PC-9 (cell line): ENCODE results near the gene RRAS. TPM values are rescaled to one million over a fixed set of nuclear protein-coding genes. Genes with fewer than 3 reads are reported as not detected.

Experiments used
- BruUV-seq: library from RNA; stranded (reverse); fragments of 400-500 nt; replicated peaks from 2 replicates; lab custom pipeline; 2021; lab: Mats Ljungman, UMichigan
- CTCF ChIA-PET: fragments of 300-600 bp; sonication (Branson Sonifier 250); formaldehyde crosslinking; loops from one replicate; lab custom pipeline; 2022; ENCODE audit warnings: antibody characterized with exemption; lab: Charles Lee
- POLR2A ChIA-PET: fragments of 300-600 bp; sonication (Branson Sonifier 250); formaldehyde crosslinking; loops from one replicate; lab custom pipeline; 2022; ENCODE audit warnings: antibody characterized with exemption; ENCODE audit not compliant: unreplicated experiment; lab: Charles Lee
- DNase-seq, 2 experiments: peaks; one replicate each; pipeline versions ENCODE4 v3.0.0 to v3.0.0-alpha.2; 2015 to 2022; ENCODE audit warnings: mixed read lengths in 1 of 2
- H2AFZ ChIP-seq: fragments of 200-600 bp; sonication (generic); 2 replicates; pipeline ENCODE4 v1.8.1; 2017; ENCODE audit warnings: antibody characterized with exemption
- H3F3A ChIP-seq: fragments of 200-600 bp; sonication (generic); 2 replicates; pipeline ENCODE4 v1.8.1; 2017; ENCODE audit warnings: antibody characterized with exemption, mild to moderate bottlenecking, low read depth; ENCODE audit not compliant: insufficient read depth
- H3K27ac ChIP-seq: fragments of 200-600 bp; sonication (generic); 2 replicates; pipeline ENCODE4 v1.6.1; 2016; ENCODE audit warnings: mixed run types
- H3K27me3 ChIP-seq: fragments of 200-600 bp; sonication (generic); 2 replicates; pipeline ENCODE4 v1.6.1; 2016; ENCODE audit warnings: low read depth, mixed run types; ENCODE audit not compliant: insufficient read depth
- H3K36me3 ChIP-seq: fragments of 200-600 bp; sonication (generic); 2 replicates; pipeline ENCODE4 v1.6.1; 2016; ENCODE audit warnings: low read depth, mixed run types
- H3K4me1 ChIP-seq: fragments of 200-600 bp; sonication (generic); replicated peaks from 2 replicates; pipeline ENCODE4 v1.6.1; 2016; ENCODE audit warnings: mixed run types; ENCODE audit not compliant: insufficient read depth
- H3K4me2 ChIP-seq: fragments of 200-600 bp; sonication (generic); 2 replicates; pipeline ENCODE4 v1.6.1; 2017; ENCODE audit warnings: mixed run types
- H3K4me3 ChIP-seq: fragments of 200-600 bp; sonication (generic); 2 replicates; pipeline ENCODE4 v1.6.1; 2016; ENCODE audit warnings: mixed run types
- H3K79me2 ChIP-seq: fragments of 200-600 bp; sonication (generic); 2 replicates; pipeline ENCODE4 v1.6.1; 2017; ENCODE audit warnings: low read depth, mixed run types
- H3K9me2 ChIP-seq: fragments of 200-600 bp; sonication (generic); 2 replicates; pipeline ENCODE4 v1.8.1; 2017; ENCODE audit warnings: mild to moderate bottlenecking; ENCODE audit not compliant: insufficient read depth
- H3K9me3 ChIP-seq: fragments of 200-600 bp; sonication (generic); 2 replicates; pipeline ENCODE4 v1.8.1; 2016; ENCODE audit warnings: low read depth; ENCODE audit not compliant: insufficient read depth
- H4K20me1 ChIP-seq: fragments of 200-600 bp; sonication (generic); 2 replicates; pipeline ENCODE4 v1.8.1; 2017; ENCODE audit not compliant: insufficient read depth
- CTCF ChIP-seq: fragments of 200-600 bp; sonication (generic); conservative IDR thresholded peaks from 2 replicates; pipeline ENCODE4 v1.6.1; 2017; ENCODE audit warnings: mixed run types, antibody characterized with exemption, mild to moderate bottlenecking, moderate library complexity
- EZH2 ChIP-seq: fragments of 200-600 bp; sonication (generic); IDR thresholded peaks from 2 replicates; pipeline ENCODE4 v1.8.0; 2017; ENCODE audit warnings: antibody characterized with exemption, low read depth
- intact Hi-C: fragments of 100-400 bp; cut with micrococcal nuclease; formaldehyde crosslinking; loops from one replicate; pipeline ENCODE4 v1.10.0; 2022; ENCODE audit not compliant: unreplicated experiment
- total RNA-seq: library from RNA; stranded (reverse); gene quantifications from 2 replicates; pipeline ENCODE4 v1.2.3, GENCODE V29; 2021

RRAS gene
- total RNA-seq, 1 experiment from 2014 or later, result 36.6 TPM

- H3K9me3 ChIP-seq, result no peaks in the 10 kb centered on the region
- H3K4me1 ChIP-seq, result peaks cover 21% of the 10 kb centered on the region
- peak overlapping the region; percentile 99 for H3K4me3 ChIP-seq
- H3K27ac ChIP-seq, result no peak overlapping the region
- ChIA-PET POLR2A (interaction anchor here (0.6 to 0.7 kb wide), 2 partner anchors 223 to 275 kb away, joined by 3 read pairs; no protein-coding TSS in a partner anchor), CTCF (interaction anchor here (0.6 to 0.7 kb wide), 4 partner anchors 21 to 188 kb away, joined by 7 to 17 read pairs (median 8); partner anchors contain the start of gene PNKP)
- BruUV-seq, result no TSS peak
- H2AFZ ChIP-seq, result no peak overlapping the region
- no peaks in the 10 kb centered on the region for H3K27me3 ChIP-seq
- peak in 1 of 2 experiments; percentile 55 for DNase-seq
- peak overlapping the region; percentile 97 for H3K4me2 ChIP-seq
- no peaks in the 10 kb centered on the region for H3K9me2 ChIP-seq
- peaks cover 68% of the 10 kb centered on the region for H3K79me2 ChIP-seq
- peaks cover 65% of the 10 kb centered on the region for H3F3A ChIP-seq
- H4K20me1 ChIP-seq, result peaks cover 65% of the 10 kb centered on the region
- intact Hi-C loops, result loop anchor here (1.0 to 5.0 kb wide), 4 partner anchors 88 to 287 kb away; partner anchors contain the start of gene AP2A1
- H3K36me3 ChIP-seq, result peaks cover 29% of the 10 kb centered on the region
- TF ChIP-seq EZH2 (no peak), CTCF (0 out of 2 replicates have a peak, but pooled peaks have one; percentile 9)
Observed at GRCh38 chr19:49678985-49679770, 39.2 kb upstream of the RRAS start.

- peak overlapping the region; percentile 99 for H3K4me3 ChIP-seq
- peaks cover 54% of the 10 kb centered on the region for H4K20me1 ChIP-seq
- peaks cover 59% of the 10 kb centered on the region for H3K79me2 ChIP-seq
- no peaks in the 10 kb centered on the region for H3K9me2 ChIP-seq
- no peaks in the 10 kb centered on the region for H3K27me3 ChIP-seq
- ChIA-PET POLR2A (interaction anchor here (0.7 to 1.1 kb wide), 2 partner anchors 184 to 276 kb away, joined by 3 to 6 read pairs; no protein-coding TSS in a partner anchor), CTCF (interaction anchor here (0.5 to 0.6 kb wide), 5 partner anchors 16 to 348 kb away, joined by 3 to 10 read pairs (median 5); partner anchors contain the start of genes PNKP and ZNF473)
- BruUV-seq, result TSS peak; percentile 33
- peak; percentile 88 for TF ChIP-seq CTCF
- TF ChIP-seq EZH2, result no peak
- H2AFZ ChIP-seq, result no peak overlapping the region
- H3K4me2 ChIP-seq, result peak overlapping the region; percentile 97
- DNase-seq, result peak in 1 of 2 experiments; percentile 75
- H3K4me1 ChIP-seq, result peaks cover 21% of the 10 kb centered on the region
- no peaks in the 10 kb centered on the region for H3K9me3 ChIP-seq
- H3K27ac ChIP-seq, result peak overlapping the region; percentile 82
- intact Hi-C loops, result loop anchor here (1.0 to 5.0 kb wide), 7 partner anchors 88 to 286 kb away; partner anchors contain the start of genes AKT1S1, AP2A1 and TBC1D17
- H3K36me3 ChIP-seq, result peaks cover 23% of the 10 kb centered on the region
- peaks cover 64% of the 10 kb centered on the region for H3F3A ChIP-seq
Observed at GRCh38 chr19:49677901-49678674, 38.1 kb upstream of the RRAS start.
